Parietal lobe (tissue), 2 donors: ENCODE results near the gene NYAP1. TPM values are rescaled to one million over a fixed set of nuclear protein-coding genes. Genes with fewer than 3 reads are reported as not detected.

Experiments used
- small RNA-seq: library from RNA; depleted of rRNA; stranded (forward); fragments of <200 nt; gene quantifications from one replicate; pipeline ENCODE3, GENCODE V24; 2014; ENCODE audit warnings: low replicate concordance
- total RNA-seq: library from RNA; depleted of rRNA; stranded (reverse); fragments of >200 nt; gene quantifications from one replicate; pipeline ENCODE4 v1.2.3, GENCODE V29; 2014

NYAP1 gene
- total RNA-seq = 38.5 TPM

DNA sequence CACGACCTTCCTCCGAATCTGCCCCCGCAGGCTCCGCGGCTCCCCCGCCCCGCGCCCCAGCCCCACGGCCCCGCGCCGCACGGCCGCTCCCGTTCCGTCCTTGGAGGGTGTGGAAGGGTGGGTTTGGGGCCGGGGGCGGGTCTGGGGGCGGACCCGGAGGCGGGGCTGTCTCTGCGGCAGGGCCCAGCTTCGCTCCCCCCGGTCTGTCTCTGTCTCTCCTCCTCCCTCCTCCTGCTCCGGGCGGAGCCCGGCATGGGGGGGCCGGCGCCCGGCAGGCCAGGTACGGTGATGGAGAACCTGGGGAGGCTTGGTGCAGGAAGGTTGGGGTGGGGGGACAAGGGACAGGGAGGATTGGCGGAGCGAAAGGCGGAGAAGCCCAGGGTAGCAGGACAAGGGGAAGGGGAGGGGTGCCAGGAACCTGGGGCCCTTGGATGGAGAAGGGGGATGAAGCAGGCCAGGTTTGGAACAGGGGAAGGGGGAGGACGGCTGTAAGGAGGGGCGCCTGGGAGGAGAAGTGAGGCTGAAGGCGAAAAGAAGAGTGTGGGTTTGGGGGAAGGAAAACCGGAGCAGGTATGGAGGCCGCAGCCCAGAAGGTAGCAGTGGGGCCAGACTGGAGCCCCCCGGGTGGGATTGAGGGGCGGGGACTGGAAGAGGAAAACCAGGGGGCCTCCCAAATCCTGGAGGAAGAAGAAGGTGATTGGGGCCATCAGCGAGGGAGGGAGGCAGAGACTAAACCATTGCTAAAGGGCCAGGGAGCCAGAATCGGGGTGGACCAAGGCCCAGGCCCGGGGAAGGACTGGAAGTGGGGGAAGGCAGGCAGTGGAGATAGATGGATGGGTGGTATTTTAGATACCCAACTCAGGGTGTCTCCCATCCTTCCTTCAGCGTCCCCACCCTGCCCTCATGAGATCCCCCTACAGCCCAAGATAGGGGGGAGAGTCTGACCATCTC is at the start of gene NYAP1:
NYAP1 (plus strand) TSS at position 206 of the 951 bp plus-strand sequence. CDS start 1,385 bp downstream, outside the sequence.

DNA sequence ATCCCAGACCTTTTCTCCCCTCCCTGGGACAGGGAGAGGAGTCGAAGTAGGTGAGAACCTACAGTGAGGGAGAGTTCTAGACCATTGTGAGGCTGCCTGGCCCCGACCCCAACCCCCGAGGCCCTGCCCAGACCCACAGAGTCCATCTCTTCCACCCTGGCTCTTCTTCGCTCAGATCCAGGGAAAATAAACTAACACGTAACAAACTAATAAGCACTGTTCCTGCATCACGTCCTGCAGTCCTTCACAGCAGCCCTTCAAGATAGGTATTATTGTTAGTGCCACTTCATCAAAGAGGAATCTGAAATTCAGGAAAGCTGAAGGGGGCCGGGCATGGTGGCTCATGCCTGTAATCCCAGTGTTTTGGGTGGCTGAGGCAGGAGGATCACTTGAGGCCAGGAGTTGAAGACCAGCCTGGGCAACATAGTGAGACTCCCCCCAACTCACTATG is 19.5 kb upstream of the NYAP1 start, which contains the start of gene SPACDR:
SPACDR (minus strand) TSS at position 51 of the 451 bp plus-strand sequence. CDS start 235 bp downstream, outside the sequence.

DNA sequence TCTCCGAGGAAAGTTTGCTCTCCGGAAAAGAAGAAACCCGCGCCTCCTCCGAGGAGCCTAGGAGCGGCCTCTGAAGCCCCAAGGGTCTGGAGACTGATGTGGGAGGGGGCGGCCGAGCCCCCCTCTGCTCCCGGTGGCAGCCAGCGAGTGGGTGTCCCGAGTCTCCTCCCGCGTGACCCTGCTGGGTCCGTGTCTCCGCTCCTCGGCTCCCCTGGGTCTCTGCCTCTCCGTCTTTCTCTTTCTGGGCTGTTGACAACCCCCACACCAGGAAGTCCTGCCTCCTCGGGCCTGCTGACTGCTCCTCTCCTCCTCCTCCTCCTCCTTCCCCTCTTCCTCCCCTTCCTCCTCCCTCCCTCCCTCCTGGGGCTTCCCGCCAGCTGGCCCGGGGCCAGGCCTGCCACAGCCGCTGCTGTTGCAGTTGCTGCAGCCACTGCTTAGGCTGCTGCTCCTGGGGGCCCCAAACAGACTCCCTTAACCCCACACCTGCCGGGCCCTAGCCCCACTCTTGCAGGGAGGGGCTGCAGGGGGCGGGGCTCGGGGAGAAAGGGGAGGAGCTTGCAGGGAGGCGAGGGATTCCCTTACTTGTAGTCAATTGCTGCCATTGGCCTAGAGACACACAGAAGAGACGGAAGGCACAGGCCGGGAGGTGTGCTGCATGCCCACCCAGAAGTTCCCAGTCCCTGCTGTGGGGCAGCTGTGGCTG is 4.6 kb upstream of the NYAP1 start, which contains the start of gene TSC22D4:
TSC22D4 (minus strand) TSS at position 257 of the 703 bp plus-strand sequence. CDS start 1,176 bp downstream, outside the sequence.

DNA sequence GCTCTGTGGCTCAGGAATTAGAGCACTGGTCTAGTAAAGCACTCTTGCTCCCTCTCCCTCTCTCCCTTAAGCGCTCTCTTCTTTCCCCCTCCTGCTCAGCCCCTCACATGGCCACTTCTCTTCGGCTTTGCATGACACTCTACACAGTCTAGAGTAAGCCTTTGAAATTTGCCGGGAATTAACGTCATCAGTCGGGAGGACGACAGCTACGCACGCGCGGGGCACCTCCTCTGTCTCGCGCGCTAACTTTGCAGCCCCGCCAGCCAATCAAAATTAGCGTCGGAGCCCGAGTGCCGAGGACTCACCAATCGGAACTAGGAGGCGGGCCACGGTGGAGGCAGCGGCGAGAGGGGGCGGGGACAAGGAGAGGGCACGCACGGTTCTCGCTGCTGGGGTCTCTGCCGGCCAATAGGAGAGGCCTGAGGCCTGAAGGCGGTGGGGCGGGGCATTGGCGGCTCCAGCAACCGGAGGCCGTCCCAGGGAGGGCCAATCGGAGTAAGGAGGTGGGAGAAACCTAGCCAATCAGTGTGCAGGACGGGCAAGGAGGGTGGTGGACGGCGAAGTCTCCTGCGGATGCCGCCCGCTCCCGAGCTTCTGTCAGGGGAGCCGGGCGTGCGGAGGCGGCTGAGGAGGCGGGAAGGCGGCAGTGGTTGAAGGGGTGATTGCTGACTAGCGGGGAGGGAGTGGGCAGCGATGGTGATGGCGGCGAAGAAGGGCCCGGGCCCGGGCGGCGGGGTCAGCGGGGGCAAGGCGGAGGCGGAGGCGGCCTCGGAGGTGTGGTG is 55.1 kb downstream of the NYAP1 start, which contains the start of gene AGFG2:
AGFG2 (plus strand) TSS at position 550 of the 782 bp plus-strand sequence; CDS start at position 694, 144 bp downstream.

Small RNA genes lying within 50 kb of the gene (small RNA-seq; reads per million reads assigned to genes)
- gene RN7SL416P = not detected

Other genes starting within 250 kb of the NYAP1 start
- not detected for gene SPDYE3, start 176.2 kb upstream of the NYAP1 start, total RNA-seq
- 35.4 TPM for gene PILRB, start 125.8 kb upstream of the NYAP1 start, total RNA-seq
- 3.8 TPM for gene PILRA, start 110.4 kb upstream of the NYAP1 start, total RNA-seq
- gene ZCWPW1, start 55.2 kb upstream of the NYAP1 start, total RNA-seq = 2.2 TPM
- 21.3 TPM for gene MEPCE, start 54.1 kb upstream of the NYAP1 start, total RNA-seq
- gene PPP1R35, start 47.4 kb upstream of the NYAP1 start, total RNA-seq = 7.8 TPM
- gene SPACDR, start 19.7 kb upstream of the NYAP1 start, total RNA-seq = not detected
- 6.6 TPM for gene TSC22D4, start 4.7 kb upstream of the NYAP1 start, total RNA-seq
- 4.7 TPM for gene AGFG2, start 55.3 kb downstream of the NYAP1 start, total RNA-seq
- gene SAP25, start 90.0 kb downstream of the NYAP1 start, total RNA-seq = not detected
- gene LRCH4, start 102.2 kb downstream of the NYAP1 start, total RNA-seq = 17.5 TPM
- gene FBXO24, start 102.4 kb downstream of the NYAP1 start, total RNA-seq = not detected
- gene PCOLCE, start 118.4 kb downstream of the NYAP1 start, total RNA-seq = 4.1 TPM
- gene MOSPD3, start 128.6 kb downstream of the NYAP1 start, total RNA-seq = 23.5 TPM
- gene TFR2, start 157.6 kb downstream of the NYAP1 start, total RNA-seq = 6.6 TPM
- gene ACTL6B, start 172.5 kb downstream of the NYAP1 start, total RNA-seq = 107 TPM
- 74.5 TPM for gene GNB2, start 189.8 kb downstream of the NYAP1 start, total RNA-seq
- gene GIGYF1, start 210.3 kb downstream of the NYAP1 start, total RNA-seq = 35.4 TPM
- gene POP7, start 222.2 kb downstream of the NYAP1 start, total RNA-seq = 28.8 TPM
- not detected for gene EPO, start 236.5 kb downstream of the NYAP1 start, total RNA-seq
- gene ZAN, start 249.7 kb downstream of the NYAP1 start, total RNA-seq = not detected